K562 (cell line): ENCODE measurements around the gene ALS2. TPM values are rescaled to one million over a fixed set of nuclear protein-coding genes. Genes with fewer than 3 reads are reported as not detected.
A peak's percentile ranks its signal among the peaks of the same experiment; 100 is the strongest.

Experiments used
- ATAC-seq: fragments of 200-7000 bp; cut with Tn5 transposase; 3 replicates; pipeline ENCODE4 v1.9.1; 2020; ENCODE audit warnings: moderate library complexity
- BruUV-seq: library from RNA; stranded (reverse); fragments of 400-500 nt; replicated peaks from 2 replicates; lab custom pipeline; 2021; lab: Mats Ljungman, UMichigan
- CTCF ChIA-PET: fragments of 300-600 bp; formaldehyde crosslinking; extraction: SDS; loops from one replicate; lab custom pipeline; 2021; ENCODE audit warnings: low intra/inter-chr PET ratio; lab: Yijun Ruan, JAX
- POLR2A ChIA-PET: fragments of 300-600, 350-650 bp; sonication (Branson Sonifier 250); formaldehyde crosslinking; extraction: SDS; loops from one replicate; lab custom pipeline; 2021; ENCODE audit warnings: antibody characterized with exemption, inconsistent platforms; lab: Yijun Ruan, JAX
- DNase-seq, 4 experiments: peaks; one replicate each; pipeline versions ENCODE4 v3.0.0 to v3.0.0-alpha.2; 2011 to 2018; ENCODE audit warnings: low spot score in 3 of 4, mixed read lengths in 3 of 4; ENCODE audit errors: extremely low read depth in 1 of 4
- FAIRE-seq: peaks from 2 replicates; lab custom pipeline; 2011; peaks lifted over from hg19 to GRCh38; lab: Jason Lieb, UNC
- H2AFZ ChIP-seq: 2 replicates; pipeline ENCODE4 v1.6.0; 2011; ENCODE audit warnings: low read depth, low read length, control low read depth, inconsistent platforms
- H3K27ac ChIP-seq: fragments of 200-600 bp; 3 replicates; pipeline ENCODE4 v1.8.0; 2011; ENCODE audit warnings: low read depth, mild to moderate bottlenecking, control low read depth, inconsistent platforms, low read length, moderate library complexity, mixed read lengths; ENCODE audit errors: extremely low read depth
- H3K27me3 ChIP-seq, 2 experiments: fragments of 300-600 bp in 1 of 2; 2 replicates in 1 of 2; 3 replicates in 1 of 2; pipeline versions ENCODE4 v1.6.0 to v1.8.0; 2011; ENCODE audit warnings: inconsistent platforms in 2 of 2, low read length in 2 of 2, mild to moderate bottlenecking in 1 of 2, mixed read lengths in 1 of 2, moderate library complexity in 1 of 2; ENCODE audit not compliant: control insufficient read depth in 2 of 2, insufficient read depth in 2 of 2
- H3K36me3 ChIP-seq: fragments of 300-600 bp; 3 replicates; pipeline ENCODE4 v1.8.0; 2011; ENCODE audit warnings: mild to moderate bottlenecking, low read length, inconsistent platforms; ENCODE audit not compliant: control insufficient read depth, insufficient read depth
- H3K4me1 ChIP-seq, 2 experiments: fragments of 200-600 bp in 1 of 2; replicated peaks in 1 of 2; 2 replicates in 1 of 2; 3 replicates in 1 of 2; pipeline versions ENCODE4 v1.5.1 to v1.8.0; 2011; ENCODE audit warnings: inconsistent platforms in 2 of 2, low read length in 2 of 2, mild to moderate bottlenecking in 1 of 2, mixed read lengths in 1 of 2, moderate library complexity in 1 of 2; ENCODE audit not compliant: control insufficient read depth in 2 of 2, insufficient read depth in 2 of 2
- H3K4me2 ChIP-seq: 2 replicates; pipeline ENCODE4 v1.6.1; 2011; ENCODE audit warnings: low read length, control low read depth, inconsistent platforms, mixed read lengths; ENCODE audit not compliant: insufficient read depth
- H3K4me3 ChIP-seq: fragments of 200-600 bp; sonication (generic), shearing (Covaris generic); 2 replicates; pipeline ENCODE4 v1.5.1; 2016; ENCODE audit warnings: control low read depth, inconsistent platforms
- H3K79me2 ChIP-seq: fragments of 200-600 bp; 3 replicates; pipeline ENCODE4 v1.8.0; 2011; ENCODE audit warnings: low read length, inconsistent platforms; ENCODE audit not compliant: control insufficient read depth, insufficient read depth
- H3K9ac ChIP-seq, 2 experiments: 2 replicates each; pipeline versions ENCODE4 v1.6.0 to v1.6.1; 2011; ENCODE audit warnings: low read depth in 2 of 2, low read length in 2 of 2, control low read depth in 1 of 2, inconsistent platforms in 1 of 2, mild to moderate bottlenecking in 1 of 2, mixed read lengths in 1 of 2; ENCODE audit not compliant: insufficient read depth in 1 of 2
- H3K9me1 ChIP-seq: one replicate; pipeline ENCODE4 v1.6.0; 2011; ENCODE audit warnings: inconsistent platforms, mild to moderate bottlenecking, low read length, moderate library complexity; ENCODE audit not compliant: control insufficient read depth, insufficient read depth
- H3K9me3 ChIP-seq: replicated peaks from 2 replicates; pipeline ENCODE4 v1.5.1; 2011; ENCODE audit warnings: low read depth, low read length, inconsistent platforms; ENCODE audit not compliant: control insufficient read depth, insufficient read depth
- H4K20me1 ChIP-seq: replicated peaks from 2 replicates; pipeline ENCODE4 v1.6.1; 2011; ENCODE audit warnings: low read length, inconsistent platforms, mixed read lengths; ENCODE audit not compliant: control insufficient read depth, insufficient read depth
- CBX8 ChIP-seq: fragments of 200-600 bp; sonication (generic); IDR thresholded peaks from 2 replicates; pipeline ENCODE4 v1.6.1; 2012; ENCODE audit warnings: borderline replicate concordance, mixed run types, low read depth, mild to moderate bottlenecking, moderate library complexity, mixed read lengths, low read length, control low read depth, inconsistent platforms; ENCODE audit not compliant: poor library complexity, severe bottlenecking; ENCODE audit errors: extremely low read depth
- CTCF ChIP-seq, 3 experiments: IDR thresholded peaks in 2 of 3; conservative IDR thresholded peaks in 1 of 3; 2 replicates each; pipeline ENCODE4 v1.5.1; 2011 to 2012; ENCODE audit warnings: low read length in 3 of 3, mild to moderate bottlenecking in 3 of 3, control low read depth in 2 of 3, improper control_type of control experiment in 1 of 3, inconsistent platforms in 1 of 3, low read depth in 1 of 3, mixed read lengths in 1 of 3, moderate library complexity in 1 of 3; ENCODE audit not compliant: insufficient read depth in 2 of 3
- HEY1 ChIP-seq: fragments of 250-450 bp; sonication (Bioruptor Pico); IDR thresholded peaks from 2 replicates; pipeline ENCODE4 v1.5.0; 2020; ENCODE audit warnings: mild to moderate bottlenecking, moderate library complexity, borderline replicate concordance
- HLTF ChIP-seq: fragments of 450-650 bp; IDR thresholded peaks from 2 replicates; pipeline ENCODE4 v1.6.1; 2016
- KDM1A ChIP-seq, 2 experiments: fragments of 450-650 bp; IDR thresholded peaks; 2 replicates each; pipeline ENCODE4 v1.6.1; 2016; ENCODE audit warnings: mild to moderate bottlenecking in 2 of 2
- KDM5B ChIP-seq: fragments of 200-600 bp; sonication (generic); IDR thresholded peaks from 2 replicates; pipeline ENCODE4 v1.6.1; 2012; ENCODE audit warnings: low read depth, mild to moderate bottlenecking, moderate library complexity, low read length, control low read depth, inconsistent platforms; ENCODE audit not compliant: insufficient replicate concordance
- RBFOX2 ChIP-seq: fragments of 200-400 bp; formaldehyde crosslinking; IDR thresholded peaks from 2 replicates; pipeline ENCODE4 v1.6.1; 2017; ENCODE audit warnings: low read depth, mild to moderate bottlenecking, low read length, moderate library complexity
- SMC3 ChIP-seq: conservative IDR thresholded peaks from 2 replicates; pipeline ENCODE4 v1.6.1; 2011; ENCODE audit warnings: low read depth, low read length, improper control_type of control experiment; ENCODE audit not compliant: insufficient read depth
- ZHX1 ChIP-seq: fragments of 150-350 bp; conservative IDR thresholded peaks from 2 replicates; pipeline ENCODE4 v1.6.1; 2014; ENCODE audit warnings: low read length
- ZNF586 ChIP-seq: fragments of 450-650 bp; formaldehyde crosslinking; conservative IDR thresholded peaks from 2 replicates; pipeline ENCODE4 v1.4.0; 2020; ENCODE audit warnings: mild to moderate bottlenecking, moderate library complexity
- ZNF668 ChIP-seq: fragments of 250-450 bp; sonication (Bioruptor Pico); IDR thresholded peaks from 2 replicates; pipeline ENCODE4 v1.8.0; 2022; ENCODE audit warnings: mild to moderate bottlenecking, inconsistent platforms
- WGBS: fragments of 100-300 bp; shearing (Covaris generic); methylation state at CpG from one replicate; pipeline ENCODE4 v1.1.6; 2016; ENCODE audit warnings: low coverage, mixed read lengths; ENCODE audit not compliant: insufficient coverage; ENCODE audit errors: missing lambda C conversion rate; 5-methylcytosine and 5-hydroxymethylcytosine counted together
- in situ Hi-C: fragments of 300-500 bp; cut with MboI; formaldehyde crosslinking; loops from 4 replicates; pipeline ENCODE4 v1.15.0; 2018; ENCODE audit warnings: inconsistent platforms, mixed read lengths
- intact Hi-C: fragments of 100-400 bp; cut with micrococcal nuclease; formaldehyde crosslinking; loops from 2 replicates; pipeline ENCODE4 v1.14.2; 2022
- polyA plus RNA-seq, 8 experiments: library from polyadenylated mRNA; depleted of rRNA in 4 of 8; stranded (reverse) in 5 of 8; unstranded in 3 of 8; fragments of >200 nt; fragmentation: Nextera tagmentation in 2 of 8; fragmentation: Illumina TruSeq in 1 of 8; extraction: Ambion mirVana in 2 of 8; extraction: Trizol in 1 of 8; gene quantifications; 2 replicates each; pipeline versions ENCODE4 v1.2.1 to v1.2.3, GENCODE V29; 2011 to 2014; ENCODE audit warnings: inconsistent platforms in 1 of 8, missing spikeins in 1 of 8
- total RNA-seq, 7 experiments: library from RNA; depleted of rRNA in 6 of 7; stranded (reverse); fragments of >200 nt in 6 of 7; fragmentation: Illumina TruSeq in 2 of 7; extraction: Trizol in 2 of 7; gene quantifications; 2 replicates each; pipeline versions ENCODE4 v1.2.1 to v1.2.3, GENCODE V29; 2011 to 2021; ENCODE audit warnings: low replicate concordance in 1 of 7

Gene ALS2
- total and polyA plus RNA-seq, 9 of the 15 experiments (the other 6 are each of a cell fraction or from before 2014, with no cell fraction given): 5.2 to 17.7 (median 11.6) TPM

- ChIA-PET POLR2A (interaction anchor here (0.7 to 1.3 kb wide), 4 partner anchors 10 to 95 kb away, joined by 3 to 5 read pairs (median 4); partner anchors contain the start of gene ALS2), CTCF (no interaction called here)
- H3K4me1 ChIP-seq: no peaks in the 10 kb centered on the region
- FAIRE-seq (no peak), DNase-seq (no peak), ATAC-seq (no peak)
- no peak overlapping the region for H3K4me2 ChIP-seq
- H3K9ac ChIP-seq: no peak overlapping the region
- 3% methylated on average over 3 of the region's 3 CpGs for WGBS
- no TSS peak for BruUV-seq
- no peak overlapping the region for H3K4me3 ChIP-seq
- no peaks in the 10 kb centered on the region for H4K20me1 ChIP-seq
- no peak overlapping the region for H3K27ac ChIP-seq
- no peaks in the 10 kb centered on the region for H3K9me1 ChIP-seq
- H3K27me3 ChIP-seq: peaks cover 0 to 16% of the 10 kb centered on the region in 2 experiments; a peak in 2 of 5 replicates
- H3K79me2 ChIP-seq: no peaks in the 10 kb centered on the region
- no peaks in the 10 kb centered on the region for H3K9me3 ChIP-seq
- TF ChIP-seq KDM1A (IDR thresholded peaks at IDR 0.05) (peak; percentile 25 to 27; a peak in 1 of 4 replicates), CTCF (IDR thresholded peaks at IDR 0.05 in 2 of 3, conservative IDR thresholded peaks at IDR 0.05 in 1 of 3; ENCODE audit: insufficient read depth in 2 of 3, low read depth in 1 of 3, low read length in 3 of 3) (no peak)
- no peaks in the 10 kb centered on the region for H3K36me3 ChIP-seq
- in situ Hi-C loops: no loop called here
- no peak overlapping the region for H2AFZ ChIP-seq
- intact Hi-C loops: no loop called here
Observed at GRCh38 chr2:201685156-201685555, 95.6 kb downstream of the ALS2 start.

DNA sequence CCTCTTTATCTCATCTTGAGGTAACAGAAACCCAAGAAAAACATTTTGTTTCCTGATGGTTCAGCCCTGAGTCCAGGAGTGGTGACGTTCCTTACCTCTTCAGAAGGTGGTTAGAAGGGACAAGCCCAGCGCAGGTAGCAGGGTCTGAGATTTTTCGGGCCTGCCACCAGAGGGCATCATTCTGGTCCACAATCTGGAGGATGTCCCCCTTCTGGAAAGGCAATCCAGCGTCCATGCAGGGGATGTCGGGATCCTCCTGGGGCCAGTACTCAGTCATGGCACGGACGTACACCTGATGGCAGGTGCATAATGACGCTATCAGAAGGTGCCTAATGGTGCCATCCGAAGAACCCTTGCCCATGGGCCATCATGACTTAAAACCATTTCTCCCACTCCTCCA lies 100.0 kb downstream of the ALS2 start:
- peak; percentile 89 for FAIRE-seq
- CTCF ChIA-PET: interaction anchor here (0.6 to 0.8 kb wide), 2 partner anchors 239 to 336 kb away, joined by 3 to 4 read pairs; no protein-coding TSS in a partner anchor
- no peak for TF ChIP-seq ZNF668
- TF ChIP-seq KDM5B: no peak
- no peak for TF ChIP-seq ZNF586
- TF ChIP-seq HLTF: no peak
- TF ChIP-seq ZHX1: no peak
- TF ChIP-seq CBX8: no peak
- TF ChIP-seq HEY1 (CRISPR knock-in tag): no peak
- TF ChIP-seq SMC3: peak; percentile 49
- no peak for TF ChIP-seq RBFOX2

More for the DNA sequence above, 100.0 kb downstream of the ALS2 start:
- BruUV-seq: no TSS peak
- no peaks in the 10 kb centered on the region for H3K9me1 ChIP-seq
- in situ Hi-C loops (no loop called here), intact Hi-C loops (no loop called here)
- WGBS: 1% methylated on average over 9 of the region's 9 CpGs
- H2AFZ ChIP-seq: no peak overlapping the region
- H3K27me3 ChIP-seq: peaks cover 0 to 6% of the 10 kb centered on the region in 2 experiments; a peak in 2 of 5 replicates
- no peak overlapping the region for H3K27ac ChIP-seq
- no peaks in the 10 kb centered on the region for H3K79me2 ChIP-seq
- H3K9me3 ChIP-seq: no peaks in the 10 kb centered on the region
- no peaks in the 10 kb centered on the region for H3K36me3 ChIP-seq
- H3K9ac ChIP-seq: no peak overlapping the region
- POLR2A ChIA-PET: no interaction called here
- H4K20me1 ChIP-seq: no peaks in the 10 kb centered on the region
- H3K4me3 ChIP-seq: no peak overlapping the region
- H3K4me2 ChIP-seq: no peak overlapping the region
- no peaks in the 10 kb centered on the region for H3K4me1 ChIP-seq
- ATAC-seq (peak; percentile 92), DNase-seq (peak; percentile 48 to 62 (median 59))
